Transverse colon (tissue), 4 donors: Measurements from ENCODE around the gene LAMA2.

Experiments
- EP300 ChIP-seq: sonication (generic); formaldehyde crosslinking; IDR thresholded peaks from one replicate; pipeline ENCODE4 v1.6.1; 2017; ENCODE audit warnings: antibody characterized with exemption, low read depth
- POLR2A ChIP-seq: fragments of 450-650 bp; IDR thresholded peaks from one replicate; pipeline ENCODE4 v1.6.1; 2016; ENCODE audit warnings: antibody characterized with exemption, mild to moderate bottlenecking, moderate library complexity
- POLR2AphosphoS5 ChIP-seq, 3 donors: sonication (generic); formaldehyde crosslinking; IDR thresholded peaks; one replicate each; pipeline ENCODE4 v1.6.1; 2016; ENCODE audit warnings: antibody characterized with exemption in 3 of 3
- TF ChIP-seq, protein P1 (sequence below), 5 experiments: fragments of 200-600 bp in 3 of 5; fragments of 450-650 bp in 2 of 5; sonication (generic) in 3 of 5; IDR thresholded peaks; 1 replicate in 2 of 5; 2 replicates in 3 of 5; pipeline ENCODE4 v1.5.1; 2016 to 2017; ENCODE audit warnings: antibody characterized with exemption in 5 of 5, inconsistent platforms in 3 of 5, mild to moderate bottlenecking in 2 of 5, moderate library complexity in 1 of 5

DNA sequence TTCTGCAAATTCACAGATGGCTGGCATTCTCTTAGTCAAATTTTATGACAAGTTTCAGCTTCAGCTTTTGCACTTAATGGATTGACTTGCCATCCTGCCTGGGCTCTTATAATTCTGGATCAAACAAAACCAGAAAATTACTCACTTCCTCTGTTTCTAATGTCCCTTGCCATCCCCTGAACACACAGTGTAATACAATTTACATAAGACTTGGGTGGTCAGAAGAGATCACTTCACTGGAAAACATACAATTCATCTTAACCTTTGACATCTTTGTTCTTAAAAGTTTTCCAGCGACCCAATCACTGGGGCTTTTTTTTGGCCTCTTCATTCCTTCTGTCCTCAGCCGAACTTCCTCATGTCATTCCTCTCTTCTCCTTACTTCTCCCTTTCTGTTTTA is 628.0 kb downstream of the LAMA2 start:
- TF ChIP-seq, protein P1, sequence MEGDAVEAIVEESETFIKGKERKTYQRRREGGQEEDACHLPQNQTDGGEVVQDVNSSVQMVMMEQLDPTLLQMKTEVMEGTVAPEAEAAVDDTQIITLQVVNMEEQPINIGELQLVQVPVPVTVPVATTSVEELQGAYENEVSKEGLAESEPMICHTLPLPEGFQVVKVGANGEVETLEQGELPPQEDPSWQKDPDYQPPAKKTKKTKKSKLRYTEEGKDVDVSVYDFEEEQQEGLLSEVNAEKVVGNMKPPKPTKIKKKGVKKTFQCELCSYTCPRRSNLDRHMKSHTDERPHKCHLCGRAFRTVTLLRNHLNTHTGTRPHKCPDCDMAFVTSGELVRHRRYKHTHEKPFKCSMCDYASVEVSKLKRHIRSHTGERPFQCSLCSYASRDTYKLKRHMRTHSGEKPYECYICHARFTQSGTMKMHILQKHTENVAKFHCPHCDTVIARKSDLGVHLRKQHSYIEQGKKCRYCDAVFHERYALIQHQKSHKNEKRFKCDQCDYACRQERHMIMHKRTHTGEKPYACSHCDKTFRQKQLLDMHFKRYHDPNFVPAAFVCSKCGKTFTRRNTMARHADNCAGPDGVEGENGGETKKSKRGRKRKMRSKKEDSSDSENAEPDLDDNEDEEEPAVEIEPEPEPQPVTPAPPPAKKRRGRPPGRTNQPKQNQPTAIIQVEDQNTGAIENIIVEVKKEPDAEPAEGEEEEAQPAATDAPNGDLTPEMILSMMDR (IDR thresholded peaks at IDR 0.05), result no peak
- TF ChIP-seq POLR2AphosphoS5 (IDR thresholded peaks at IDR 0.05), result no peak
- no peak for TF ChIP-seq POLR2A
- TF ChIP-seq EP300, result no peak
